GM12878 (cell line): ENCODE results near the gene CCK. TPM values are rescaled to one million over a fixed set of nuclear protein-coding genes. Genes with fewer than 3 reads are reported as not detected.

Source experiments
- ASH2L ChIP-seq: fragments of 300-600, 200-600 bp; sonication (generic); IDR thresholded peaks from 2 replicates; pipeline ENCODE4 v1.6.1; 2017; ENCODE audit warnings: low read depth, mild to moderate bottlenecking, borderline replicate concordance
- BHLHE40 ChIP-seq, 2 experiments: fragments of 450-650 bp in 1 of 2; IDR thresholded peaks; 2 replicates each; pipeline ENCODE4 v1.6.1; 2011 to 2017; ENCODE audit warnings: low read depth in 2 of 2, borderline replicate concordance in 1 of 2, improper control_type of control experiment in 1 of 2, low read length in 1 of 2, mild to moderate bottlenecking in 1 of 2
- FOS ChIP-seq: IDR thresholded peaks from 3 replicates; pipeline ENCODE4 v1.6.1; 2011; ENCODE audit warnings: borderline replicate concordance; ENCODE audit not compliant: insufficient read length; ENCODE audit errors: extremely low read depth
- NR2F1 ChIP-seq: fragments of 450-650 bp; conservative IDR thresholded peaks from 2 replicates; pipeline ENCODE4 v1.6.1; 2017; ENCODE audit warnings: mild to moderate bottlenecking
- RCOR1 ChIP-seq: conservative IDR thresholded peaks from 2 replicates; pipeline ENCODE4 v1.6.1; 2012; ENCODE audit warnings: low read depth, low read length, improper control_type of control experiment
- RELA ChIP-seq: fragments of 450-650 bp; IDR thresholded peaks from 2 replicates; pipeline ENCODE4 v1.8.0; 2014; ENCODE audit warnings: borderline replicate concordance; ENCODE audit not compliant: partially characterized antibody
- SPI1 ChIP-seq: IDR thresholded peaks from 2 replicates; pipeline ENCODE4 v1.6.1; 2011; ENCODE audit warnings: low read depth, mild to moderate bottlenecking, low read length, moderate library complexity, borderline replicate concordance; ENCODE audit not compliant: insufficient read depth
- TBL1XR1 ChIP-seq: IDR thresholded peaks from 2 replicates; pipeline ENCODE4 v1.6.1; 2012; ENCODE audit warnings: low read depth, low read length, improper control_type of control experiment
- TCF3 ChIP-seq: IDR thresholded peaks from 2 replicates; pipeline ENCODE4 v1.6.1; 2012; ENCODE audit warnings: low read depth, mild to moderate bottlenecking, low read length, borderline replicate concordance; ENCODE audit not compliant: insufficient read depth
- ZNF207 ChIP-seq: fragments of 450-650 bp; IDR thresholded peaks from 2 replicates; pipeline ENCODE4 v1.6.1; 2014; ENCODE audit warnings: antibody characterized with exemption, mild to moderate bottlenecking, borderline replicate concordance
- ZNF217 ChIP-seq: fragments of 450-650 bp; IDR thresholded peaks from 2 replicates; pipeline ENCODE4 v1.6.1; 2017; ENCODE audit warnings: antibody characterized with exemption, mild to moderate bottlenecking
- polyA plus RNA-seq, 11 experiments: library from polyadenylated mRNA; depleted of rRNA in 4 of 11; unstranded in 6 of 11; stranded (reverse) in 5 of 11; fragments of >200 nt; fragmentation: Nextera tagmentation in 4 of 11; fragmentation: Illumina TruSeq in 1 of 11; extraction: Ambion mirVana in 4 of 11; extraction: Trizol in 1 of 11; gene quantifications; 1 replicate in 1 of 11; 2 replicates in 10 of 11; pipeline versions ENCODE4 v1.2.1 to v1.2.3, GENCODE V29; 2011 to 2016; ENCODE audit warnings: inconsistent platforms in 2 of 11, missing spikeins in 2 of 11, low read depth in 1 of 11
- total RNA-seq, 4 experiments: library from RNA; depleted of rRNA in 3 of 4; stranded (reverse); fragments of >200 nt in 3 of 4; fragmentation: Illumina TruSeq in 1 of 4; extraction: Trizol in 1 of 4; gene quantifications; 2 replicates each; pipeline versions ENCODE4 v1.2.1 to v1.2.3, GENCODE V29; 2013 to 2021
- TF ChIP-seq, protein P1 (sequence below): fragments of 450-650 bp; IDR thresholded peaks from 2 replicates; pipeline ENCODE4 v1.6.1; 2017; ENCODE audit warnings: mild to moderate bottlenecking, moderate library complexity
- TF ChIP-seq, protein P2 (sequence below): IDR thresholded peaks from 2 replicates; pipeline ENCODE4 v1.6.1; 2012; ENCODE audit warnings: low read length, inconsistent platforms
- TF ChIP-seq, protein P3 (sequence below): IDR thresholded peaks from 2 replicates; pipeline ENCODE4 v1.6.1; 2012; ENCODE audit warnings: improper control_type of control experiment, low read depth, low read length; ENCODE audit not compliant: insufficient replicate concordance

The CCK gene
- total and polyA plus RNA-seq, 10 of the 15 experiments (the other 5 are each of a cell fraction or from before 2014, with no cell fraction given), result not detected

GRCh38 chr3:42302924-42303634, 37.1 kb upstream of the CCK start (continued):
- TF ChIP-seq, protein P1, sequence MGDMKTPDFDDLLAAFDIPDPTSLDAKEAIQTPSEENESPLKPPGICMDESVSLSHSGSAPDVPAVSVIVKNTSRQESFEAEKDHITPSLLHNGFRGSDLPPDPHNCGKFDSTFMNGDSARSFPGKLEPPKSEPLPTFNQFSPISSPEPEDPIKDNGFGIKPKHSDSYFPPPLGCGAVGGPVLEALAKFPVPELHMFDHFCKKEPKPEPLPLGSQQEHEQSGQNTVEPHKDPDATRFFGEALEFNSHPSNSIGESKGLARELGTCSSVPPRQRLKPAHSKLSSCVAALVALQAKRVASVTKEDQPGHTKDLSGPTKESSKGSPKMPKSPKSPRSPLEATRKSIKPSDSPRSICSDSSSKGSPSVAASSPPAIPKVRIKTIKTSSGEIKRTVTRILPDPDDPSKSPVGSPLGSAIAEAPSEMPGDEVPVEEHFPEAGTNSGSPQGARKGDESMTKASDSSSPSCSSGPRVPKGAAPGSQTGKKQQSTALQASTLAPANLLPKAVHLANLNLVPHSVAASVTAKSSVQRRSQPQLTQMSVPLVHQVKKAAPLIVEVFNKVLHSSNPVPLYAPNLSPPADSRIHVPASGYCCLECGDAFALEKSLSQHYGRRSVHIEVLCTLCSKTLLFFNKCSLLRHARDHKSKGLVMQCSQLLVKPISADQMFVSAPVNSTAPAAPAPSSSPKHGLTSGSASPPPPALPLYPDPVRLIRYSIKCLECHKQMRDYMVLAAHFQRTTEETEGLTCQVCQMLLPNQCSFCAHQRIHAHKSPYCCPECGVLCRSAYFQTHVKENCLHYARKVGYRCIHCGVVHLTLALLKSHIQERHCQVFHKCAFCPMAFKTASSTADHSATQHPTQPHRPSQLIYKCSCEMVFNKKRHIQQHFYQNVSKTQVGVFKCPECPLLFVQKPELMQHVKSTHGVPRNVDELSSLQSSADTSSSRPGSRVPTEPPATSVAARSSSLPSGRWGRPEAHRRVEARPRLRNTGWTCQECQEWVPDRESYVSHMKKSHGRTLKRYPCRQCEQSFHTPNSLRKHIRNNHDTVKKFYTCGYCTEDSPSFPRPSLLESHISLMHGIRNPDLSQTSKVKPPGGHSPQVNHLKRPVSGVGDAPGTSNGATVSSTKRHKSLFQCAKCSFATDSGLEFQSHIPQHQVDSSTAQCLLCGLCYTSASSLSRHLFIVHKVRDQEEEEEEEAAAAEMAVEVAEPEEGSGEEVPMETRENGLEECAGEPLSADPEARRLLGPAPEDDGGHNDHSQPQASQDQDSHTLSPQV, result no peak
- TF ChIP-seq NR2F1 (peak; percentile 36; the same call in 1 of the 2 replicates), BHLHE40 (IDR thresholded peaks at IDR 0.05; ENCODE audit: borderline replicate concordance in 1 of 2, low read depth in 2 of 2, low read length in 1 of 2) (no peak), FOS (no peak), ASH2L (no peak), SPI1 (peak; percentile 91), RELA (no peak), RCOR1 (no peak), ZNF207 (no peak), TCF3 (peak; percentile 42; the same call in 1 of the 2 replicates), TBL1XR1 (no peak), ZNF217 (no peak)
- TF ChIP-seq, protein P2, sequence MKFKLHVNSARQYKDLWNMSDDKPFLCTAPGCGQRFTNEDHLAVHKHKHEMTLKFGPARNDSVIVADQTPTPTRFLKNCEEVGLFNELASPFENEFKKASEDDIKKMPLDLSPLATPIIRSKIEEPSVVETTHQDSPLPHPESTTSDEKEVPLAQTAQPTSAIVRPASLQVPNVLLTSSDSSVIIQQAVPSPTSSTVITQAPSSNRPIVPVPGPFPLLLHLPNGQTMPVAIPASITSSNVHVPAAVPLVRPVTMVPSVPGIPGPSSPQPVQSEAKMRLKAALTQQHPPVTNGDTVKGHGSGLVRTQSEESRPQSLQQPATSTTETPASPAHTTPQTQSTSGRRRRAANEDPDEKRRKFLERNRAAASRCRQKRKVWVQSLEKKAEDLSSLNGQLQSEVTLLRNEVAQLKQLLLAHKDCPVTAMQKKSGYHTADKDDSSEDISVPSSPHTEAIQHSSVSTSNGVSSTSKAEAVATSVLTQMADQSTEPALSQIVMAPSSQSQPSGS, result no peak
- TF ChIP-seq, protein P3, sequence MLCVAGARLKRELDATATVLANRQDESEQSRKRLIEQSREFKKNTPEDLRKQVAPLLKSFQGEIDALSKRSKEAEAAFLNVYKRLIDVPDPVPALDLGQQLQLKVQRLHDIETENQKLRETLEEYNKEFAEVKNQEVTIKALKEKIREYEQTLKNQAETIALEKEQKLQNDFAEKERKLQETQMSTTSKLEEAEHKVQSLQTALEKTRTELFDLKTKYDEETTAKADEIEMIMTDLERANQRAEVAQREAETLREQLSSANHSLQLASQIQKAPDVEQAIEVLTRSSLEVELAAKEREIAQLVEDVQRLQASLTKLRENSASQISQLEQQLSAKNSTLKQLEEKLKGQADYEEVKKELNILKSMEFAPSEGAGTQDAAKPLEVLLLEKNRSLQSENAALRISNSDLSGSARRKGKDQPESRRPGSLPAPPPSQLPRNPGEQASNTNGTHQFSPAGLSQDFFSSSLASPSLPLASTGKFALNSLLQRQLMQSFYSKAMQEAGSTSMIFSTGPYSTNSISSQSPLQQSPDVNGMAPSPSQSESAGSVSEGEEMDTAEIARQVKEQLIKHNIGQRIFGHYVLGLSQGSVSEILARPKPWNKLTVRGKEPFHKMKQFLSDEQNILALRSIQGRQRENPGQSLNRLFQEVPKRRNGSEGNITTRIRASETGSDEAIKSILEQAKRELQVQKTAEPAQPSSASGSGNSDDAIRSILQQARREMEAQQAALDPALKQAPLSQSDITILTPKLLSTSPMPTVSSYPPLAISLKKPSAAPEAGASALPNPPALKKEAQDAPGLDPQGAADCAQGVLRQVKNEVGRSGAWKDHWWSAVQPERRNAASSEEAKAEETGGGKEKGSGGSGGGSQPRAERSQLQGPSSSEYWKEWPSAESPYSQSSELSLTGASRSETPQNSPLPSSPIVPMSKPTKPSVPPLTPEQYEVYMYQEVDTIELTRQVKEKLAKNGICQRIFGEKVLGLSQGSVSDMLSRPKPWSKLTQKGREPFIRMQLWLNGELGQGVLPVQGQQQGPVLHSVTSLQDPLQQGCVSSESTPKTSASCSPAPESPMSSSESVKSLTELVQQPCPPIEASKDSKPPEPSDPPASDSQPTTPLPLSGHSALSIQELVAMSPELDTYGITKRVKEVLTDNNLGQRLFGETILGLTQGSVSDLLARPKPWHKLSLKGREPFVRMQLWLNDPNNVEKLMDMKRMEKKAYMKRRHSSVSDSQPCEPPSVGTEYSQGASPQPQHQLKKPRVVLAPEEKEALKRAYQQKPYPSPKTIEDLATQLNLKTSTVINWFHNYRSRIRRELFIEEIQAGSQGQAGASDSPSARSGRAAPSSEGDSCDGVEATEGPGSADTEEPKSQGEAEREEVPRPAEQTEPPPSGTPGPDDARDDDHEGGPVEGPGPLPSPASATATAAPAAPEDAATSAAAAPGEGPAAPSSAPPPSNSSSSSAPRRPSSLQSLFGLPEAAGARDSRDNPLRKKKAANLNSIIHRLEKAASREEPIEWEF, result no peak
